Heart right ventricle (tissue), 16 donors: ENCODE measurements around the gene PSME1. TPM values are rescaled to one million over a fixed set of nuclear protein-coding genes. Genes with fewer than 3 reads are reported as not detected.

Experiments used
- ATAC-seq, 8 donors: fragments of 200-7000 bp; cut with Tn5 transposase; one replicate each; pipeline ENCODE4 v1.9.1; 2020; ENCODE audit warnings: mild to moderate bottlenecking in 8 of 8, moderate library complexity in 8 of 8, moderate number of reproducible peaks in 1 of 8
- DNase-seq, 2 donors: peaks; one replicate each; pipeline ENCODE4 v3.0.0-alpha.2; 2020
- H3K27ac ChIP-seq, 10 donors: fragments of 200-600 bp; sonication (generic) in 2 of 10; one replicate each; pipeline versions ENCODE4 v1.5.0 to v1.8.0; 2020 to 2022; ENCODE audit warnings: mild to moderate bottlenecking in 3 of 10
- H3K27me3 ChIP-seq, 7 donors: fragments of 200-600 bp; one replicate each; pipeline ENCODE4 v1.8.0; 2021 to 2022; ENCODE audit warnings: mild to moderate bottlenecking in 2 of 7
- H3K36me3 ChIP-seq, 9 donors: fragments of 200-600 bp; sonication (generic) in 1 of 9; one replicate each; pipeline versions ENCODE4 v1.5.0 to v1.8.0; 2020 to 2022; ENCODE audit warnings: mild to moderate bottlenecking in 2 of 9
- H3K4me1 ChIP-seq, 9 donors: fragments of 200-600 bp; sonication (generic) in 1 of 9; one replicate each; pipeline versions ENCODE4 v1.5.0 to v1.8.0; 2020 to 2022; ENCODE audit warnings: mild to moderate bottlenecking in 4 of 9
- H3K4me3 ChIP-seq, 10 donors: fragments of 200-600 bp; sonication (generic) in 2 of 10; one replicate each; pipeline versions ENCODE4 v1.5.0 to v1.8.0; 2020 to 2022; ENCODE audit warnings: mild to moderate bottlenecking in 7 of 10, moderate library complexity in 2 of 10
- H3K9me3 ChIP-seq, 11 donors: fragments of 200-600 bp in 10 of 11; sonication (generic) in 2 of 11; one replicate each; pipeline versions ENCODE4 v1.5.0 to v1.8.0; 2013 to 2022; ENCODE audit warnings: mild to moderate bottlenecking in 2 of 11, control low read depth in 1 of 11, moderate library complexity in 1 of 11
- WGBS, 2 donors: extraction: QIAGEN DNeasy Blood & Tissue Kit; methylation state at CpG; one replicate each; pipeline ENCODE4 v1.1.7; 2013; ENCODE audit warnings: inconsistent platforms in 1 of 2; 5-methylcytosine and 5-hydroxymethylcytosine counted together
- intact Hi-C, 10 donors: fragments of 100-400 bp; cut with DNase I; formaldehyde crosslinking; loops; one replicate each; pipeline versions ENCODE4 v1.11.1 to v1.14.2; 2022
- polyA plus RNA-seq, 2 donors: library from polyadenylated mRNA; stranded (reverse); fragments of 200-250 nt; gene quantifications; one replicate each; pipeline ENCODE4 v1.2.3, GENCODE V29; 2013
- total RNA-seq, 10 donors: library from RNA; stranded (reverse); fragmentation: NEBNext Ultra II Directional in 3 of 10; extraction: Animal tissue kit (Norgen Biotek cat#: 25700) in 3 of 10; gene quantifications; one replicate each; pipeline versions ENCODE4 v1.2.1 to v1.2.4, GENCODE V29; 2021 to 2023
- TF ChIP-seq, protein P1 (sequence below), 9 donors: fragments of 200-600 bp; sonication (generic) in 2 of 9; IDR thresholded peaks; one replicate each; pipeline versions ENCODE4 v1.5.0 to v1.8.0; 2021 to 2022; ENCODE audit warnings: antibody characterized with exemption in 9 of 9, mild to moderate bottlenecking in 5 of 9, moderate library complexity in 1 of 9
- donor health status: Arrhythmogenic right ventricular cardiomyopathy.
- donor health status: ischemic (EF 13 %, LVEDD 7.1; RV severe dilation, severe dysfunction).
- donor health status: healthy with polysubstance abuse.
- donor health status: DM: no; HTN: yes; CAD: no.
- donor health status: DM: no; HTN: no; CAD: no.
- donor health status: ischemic (EF 25% LVEDD 6.9; RV normal size, moderate dysfunction).
- donor health status: ischemic (EF 25% LVEDD 5.7; RV mildly dilated, moderate dysfunction).
- donor health status: healthy.
- donor health status: DM: yes; HTN: yes; CAD: no.
- donor health status: Ischemic cardiomyopathy.
- donor health status: ischemic (EF 35%, LVEDD 5.7; RV mildly dilated, moderate dysfunction).
- donor health status: nonischemic (EF 11% LVEDD 7.7; RV severe dilation, severe dysfunction).
- donor health status: DM: yes; HTN: yes; CAD: no.
- donor health status: PGD.
- donor health status: ischemic (EF 29% LVEDD 5.4; RV normal size, mild dysfunction).
- donor health status: nonischemic (EF 23%, LVEDD 6.1; RV moderate dilation, normal function).

PSME1 gene
- total and polyA plus RNA-seq, 12 donors = 84.3 to 341 (median 103) TPM

GRCh38 chr14:24121210-24121609, 14.8 kb upstream of the PSME1 start:
- Histone ChIP-seq H3K36me3 (peaks cover 0 to 84% (median 61%) of the 10 kb centered on the region in 9 donors), H3K27ac (no peak overlapping the region), H3K4me3 (no peak overlapping the region), H3K4me1 (peaks cover 0 to 12% (median 5%) of the 10 kb centered on the region in 9 donors), H3K27me3 (no peaks in the 10 kb centered on the region), H3K9me3 (no peaks in the 10 kb centered on the region)
- ATAC-seq = no peak
- intact Hi-C loops = no loop called here
- TF ChIP-seq, protein P1, sequence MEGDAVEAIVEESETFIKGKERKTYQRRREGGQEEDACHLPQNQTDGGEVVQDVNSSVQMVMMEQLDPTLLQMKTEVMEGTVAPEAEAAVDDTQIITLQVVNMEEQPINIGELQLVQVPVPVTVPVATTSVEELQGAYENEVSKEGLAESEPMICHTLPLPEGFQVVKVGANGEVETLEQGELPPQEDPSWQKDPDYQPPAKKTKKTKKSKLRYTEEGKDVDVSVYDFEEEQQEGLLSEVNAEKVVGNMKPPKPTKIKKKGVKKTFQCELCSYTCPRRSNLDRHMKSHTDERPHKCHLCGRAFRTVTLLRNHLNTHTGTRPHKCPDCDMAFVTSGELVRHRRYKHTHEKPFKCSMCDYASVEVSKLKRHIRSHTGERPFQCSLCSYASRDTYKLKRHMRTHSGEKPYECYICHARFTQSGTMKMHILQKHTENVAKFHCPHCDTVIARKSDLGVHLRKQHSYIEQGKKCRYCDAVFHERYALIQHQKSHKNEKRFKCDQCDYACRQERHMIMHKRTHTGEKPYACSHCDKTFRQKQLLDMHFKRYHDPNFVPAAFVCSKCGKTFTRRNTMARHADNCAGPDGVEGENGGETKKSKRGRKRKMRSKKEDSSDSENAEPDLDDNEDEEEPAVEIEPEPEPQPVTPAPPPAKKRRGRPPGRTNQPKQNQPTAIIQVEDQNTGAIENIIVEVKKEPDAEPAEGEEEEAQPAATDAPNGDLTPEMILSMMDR (IDR thresholded peaks at IDR 0.05) = no peak
- no peak for DNase-seq
- WGBS, 2 donors = 93 to 96% methylated on average over 8 of the region's 8 CpGs

- Histone ChIP-seq H3K9me3 (no peaks in the 10 kb centered on the region), H3K4me1 (no peaks in the 10 kb centered on the region), H3K4me3 (no peak overlapping the region), H3K27ac (no peak overlapping the region), H3K27me3 (no peaks in the 10 kb centered on the region), H3K36me3 (peaks cover 0 to 75% (median 56%) of the 10 kb centered on the region in 9 donors)
- no peak for DNase-seq
- 98 to 99% methylated on average over 4 of the region's 4 CpGs for WGBS, 2 donors
- peak in 1 of 8 donors; percentile 6 for ATAC-seq
- intact Hi-C loops = no loop called here
- TF ChIP-seq, protein P1 (IDR thresholded peaks at IDR 0.05) = no peak
Measured at GRCh38 chr14:24122416-24122815, 13.6 kb upstream of the PSME1 start.

- H3K9me3 ChIP-seq = no peaks in the 10 kb centered on the region
- no peak for DNase-seq
- H3K4me3 ChIP-seq = no peak overlapping the region
- peak in 3 of 8 donors; percentile 4 to 24 (median 21) for ATAC-seq
- no peaks in the 10 kb centered on the region for H3K4me1 ChIP-seq
- intact Hi-C loops = no loop called here
- TF ChIP-seq, protein P1 (IDR thresholded peaks at IDR 0.05) = no peak
- H3K27ac ChIP-seq = peak overlapping the region in 1 of 10 donors; percentile 11
- no peaks in the 10 kb centered on the region for H3K27me3 ChIP-seq
- WGBS, 2 donors = 69 to 80% methylated on average over 8 of the region's 8 CpGs
- peaks cover 0 to 70% (median 51%) of the 10 kb centered on the region in 9 donors for H3K36me3 ChIP-seq
Measured at GRCh38 chr14:24122898-24123297, 13.1 kb upstream of the PSME1 start.

DNA sequence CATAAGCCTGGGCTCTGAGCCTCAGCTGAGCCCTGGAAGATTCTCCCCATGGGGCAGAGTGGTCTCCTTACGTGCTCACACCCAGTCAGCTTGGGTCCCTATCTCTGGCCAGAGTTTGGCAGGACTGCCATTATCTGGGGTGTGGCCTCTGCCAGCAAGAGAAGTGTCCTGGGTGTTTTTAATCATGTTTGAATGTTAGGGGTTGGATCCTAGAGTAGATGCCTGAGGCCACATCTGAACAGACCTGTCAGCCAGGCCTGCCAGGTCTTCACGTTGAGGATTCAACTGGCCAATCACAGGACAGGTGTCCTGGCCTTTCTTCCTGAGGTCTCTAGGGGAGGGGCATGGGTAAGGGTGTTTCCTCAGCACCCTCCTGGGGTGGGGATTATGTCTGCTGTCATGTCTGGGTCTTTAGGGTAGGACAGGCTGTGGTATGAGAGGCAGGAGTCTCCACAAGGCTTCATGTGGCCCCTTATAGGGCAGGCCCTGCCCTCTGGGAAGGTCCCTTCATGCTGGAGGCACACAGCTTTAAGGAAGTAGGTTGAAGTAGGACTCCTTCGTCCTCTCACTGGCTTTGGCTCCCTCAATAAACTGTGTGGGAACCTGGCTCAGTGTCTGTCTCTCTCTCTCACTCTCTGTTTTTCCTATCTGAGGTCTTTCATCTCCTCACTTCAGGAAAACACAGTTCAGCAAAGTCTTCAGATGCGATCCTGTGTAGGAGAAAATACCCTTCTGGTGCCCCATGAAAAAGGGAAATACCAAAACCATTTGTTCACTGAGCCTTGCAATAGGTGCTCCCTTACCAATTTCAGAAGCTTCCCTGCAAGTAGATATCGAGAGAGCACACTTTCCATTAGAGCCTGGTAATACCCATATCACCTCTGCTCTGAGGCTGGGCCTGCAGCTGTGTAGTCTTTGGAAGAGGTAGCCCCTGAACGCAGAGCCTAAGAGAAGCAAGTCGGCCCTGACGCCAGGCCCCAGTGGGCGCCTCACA, 12.3 kb upstream of the PSME1 start:
- TF ChIP-seq, protein P1 (IDR thresholded peaks at IDR 0.05) = no peak
- ATAC-seq = peak in 3 of 8 donors; percentile 8 to 41 (median 12)
- no peak for DNase-seq
- Histone ChIP-seq H3K4me1 (no peaks in the 10 kb centered on the region), H3K27ac (peak overlapping the region in 1 of 10 donors; percentile 11), H3K4me3 (no peak overlapping the region), H3K36me3 (peaks cover 0 to 62% (median 43%) of the 10 kb centered on the region in 9 donors), H3K27me3 (no peaks in the 10 kb centered on the region), H3K9me3 (no peaks in the 10 kb centered on the region)
- intact Hi-C loops = no loop called here
- WGBS, 2 donors = 80 to 85% methylated on average over 9 of the region's 9 CpGs
